ENCODE results near the gene HYLS1. TPM values are rescaled to one million over a fixed set of nuclear protein-coding genes. Genes with fewer than 3 reads are reported as not detected.

The HYLS1 gene
- total RNA-seq, 4 donors from 2014 or later: 0.80 to 6.4 (median 3.4) TPM; not detected in 1

DNA sequence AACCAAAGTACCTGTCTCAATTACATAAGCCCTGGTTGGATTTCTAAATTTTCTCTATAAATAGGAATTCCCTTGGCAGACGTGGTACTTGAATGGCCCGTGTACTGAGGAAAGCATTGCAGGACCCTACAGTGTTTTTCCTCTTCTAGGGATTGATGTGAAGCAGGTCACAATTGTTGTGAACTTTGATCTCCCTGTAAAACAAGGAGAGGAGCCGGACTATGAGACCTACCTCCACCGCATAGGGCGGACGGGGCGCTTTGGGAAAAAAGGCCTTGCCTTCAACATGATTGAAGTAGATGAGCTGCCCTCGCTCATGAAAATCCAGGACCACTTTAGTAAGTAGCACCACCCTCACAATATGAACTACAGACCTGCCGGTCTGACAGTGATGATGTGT is 33.6 kb downstream of the HYLS1 start:
- WGBS, 2 donors (ENCODE audit: low coverage in 1 of 2): 71 to 73% methylated on average over 5 to 9 of the region's 9 CpGs
- H3K4me3 ChIP-seq: no peak overlapping the region
- H3K4me1 ChIP-seq: peaks cover 0 to 32% (median 10%) of the 10 kb centered on the region in 4 donors
- no peaks in the 10 kb centered on the region for H3K9me3 ChIP-seq
- TF ChIP-seq CTCF (IDR thresholded peaks at IDR 0.05): no peak
- intact Hi-C loops (cut with DNase I; ENCODE audit: low total_unique reads) (no loop called here), in situ Hi-C loops (cut with MboI; ENCODE audit: low pct_ligation_motif_present in 1 of 4, low pct_unique_long_range_greater_than_20kb in 1 of 4, low sequenced_read_pairs in 3 of 4) (loop anchor here (5.0 to 10.0 kb wide), 3 partner anchors 274 to 281 kb away; no protein-coding TSS in a partner anchor)
- DNase-seq: peak; percentile 28
- no peak overlapping the region for H3K27ac ChIP-seq
- H3K36me3 ChIP-seq: no peaks in the 10 kb centered on the region
- peaks cover 10% of the 10 kb centered on the region for H3K27me3 ChIP-seq

DNA sequence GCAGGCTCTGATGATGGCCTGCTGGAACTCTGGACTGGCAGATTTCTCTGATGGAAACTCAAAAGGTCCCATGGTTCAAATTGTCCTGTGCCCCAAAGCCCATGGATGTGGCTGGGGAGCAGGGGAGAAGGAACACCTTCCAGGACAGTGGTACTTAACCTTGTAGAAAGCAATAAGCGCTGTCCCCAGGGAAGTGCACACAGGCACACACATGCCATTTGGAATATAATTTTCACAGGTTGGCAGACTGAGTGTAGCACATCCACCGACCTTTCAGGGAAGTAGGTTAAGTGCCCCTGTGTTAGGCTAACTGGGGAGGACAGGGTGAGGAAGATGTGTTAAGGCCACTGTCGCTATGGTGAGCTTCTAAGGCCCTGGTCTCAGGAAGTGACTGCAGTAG is 34.7 kb downstream of the HYLS1 start:
- no peak for DNase-seq
- 84% methylated on average over 3 of the region's 3 CpGs; no CpG with 5 or more reads in 1 of the 2 donors for WGBS, 2 donors (ENCODE audit: low coverage in 1 of 2)

GRCh38 chr11:125923012-125923579 is 35.6 kb downstream of the HYLS1 start:
- H3K4me1 ChIP-seq: peaks cover 0 to 18% (median 4%) of the 10 kb centered on the region in 4 donors
- intact Hi-C loops (cut with DNase I; ENCODE audit: low total_unique reads): loop anchor here (2.0 kb wide), 1 partner anchor 270 kb away; no protein-coding TSS in a partner anchor

More for the DNA sequence above, 34.7 kb downstream of the HYLS1 start:
- H3K27me3 ChIP-seq: peaks cover 15% of the 10 kb centered on the region
- no peak overlapping the region for H3K27ac ChIP-seq
- no peaks in the 10 kb centered on the region for H3K36me3 ChIP-seq
- TF ChIP-seq EP300 (IDR thresholded peaks at IDR 0.05; ENCODE audit: low read depth): no peak
- no peak for TF ChIP-seq CTCF (IDR thresholded peaks at IDR 0.05)
- TF ChIP-seq POLR2AphosphoS5 (IDR thresholded peaks at IDR 0.05): no peak
- TF ChIP-seq POLR2A (IDR thresholded peaks at IDR 0.05): no peak
- no peaks in the 10 kb centered on the region for H3K9me3 ChIP-seq
- no peak overlapping the region for H3K4me3 ChIP-seq
- in situ Hi-C loops (cut with MboI; ENCODE audit: low pct_ligation_motif_present in 1 of 4, low pct_unique_long_range_greater_than_20kb in 1 of 4, low sequenced_read_pairs in 3 of 4): loop anchor here (5.0 to 10.0 kb wide), 3 partner anchors 273 to 280 kb away; no protein-coding TSS in a partner anchor
- peaks cover 0 to 24% (median 5%) of the 10 kb centered on the region in 4 donors for H3K4me1 ChIP-seq
- intact Hi-C loops (cut with DNase I; ENCODE audit: low total_unique reads): loop anchor here (2.0 kb wide), 1 partner anchor 271 kb away; no protein-coding TSS in a partner anchor

DNA sequence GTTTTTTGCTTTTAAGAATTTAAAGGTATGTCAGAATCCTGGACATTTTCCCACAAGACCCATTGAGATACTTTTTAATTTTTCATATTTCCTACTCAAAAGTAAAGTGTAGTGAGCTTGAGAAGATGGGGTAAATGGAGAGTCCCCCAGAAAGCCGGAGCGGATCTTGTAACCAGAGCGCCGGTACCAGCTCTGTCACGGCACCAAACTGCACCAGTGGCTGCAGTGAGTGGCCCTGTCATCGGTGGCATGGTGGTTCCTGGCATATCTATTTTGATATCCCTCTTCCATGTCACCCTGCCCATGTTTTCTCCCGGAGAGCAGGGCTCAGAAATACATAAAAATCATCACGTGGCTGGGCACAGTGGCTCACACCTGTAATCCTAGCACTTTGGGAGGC is 36.2 kb downstream of the HYLS1 start:
- DNase-seq: no peak
- no peaks in the 10 kb centered on the region for H3K9me3 ChIP-seq
- intact Hi-C loops (cut with DNase I; ENCODE audit: low total_unique reads): loop anchor here (2.0 kb wide), 1 partner anchor 269 kb away; no protein-coding TSS in a partner anchor
- H3K4me3 ChIP-seq: no peak overlapping the region
- TF ChIP-seq EP300 (IDR thresholded peaks at IDR 0.05; ENCODE audit: low read depth) (no peak), POLR2AphosphoS5 (IDR thresholded peaks at IDR 0.05) (no peak), POLR2A (IDR thresholded peaks at IDR 0.05) (no peak), CTCF (IDR thresholded peaks at IDR 0.05) (no peak)
- in situ Hi-C loops (cut with MboI; ENCODE audit: low pct_ligation_motif_present in 1 of 4, low pct_unique_long_range_greater_than_20kb in 1 of 4, low sequenced_read_pairs in 3 of 4): loop anchor here (5.0 to 10.0 kb wide), 3 partner anchors 271 to 279 kb away; no protein-coding TSS in a partner anchor
- H3K4me1 ChIP-seq: peaks cover 0 to 18% (median 4%) of the 10 kb centered on the region in 4 donors
- peaks cover 17% of the 10 kb centered on the region for H3K27me3 ChIP-seq
- H3K36me3 ChIP-seq: no peaks in the 10 kb centered on the region
- 87 to 98% methylated on average over 5 to 8 of the region's 8 CpGs for WGBS, 2 donors (ENCODE audit: low coverage in 1 of 2)
- H3K27ac ChIP-seq: no peak overlapping the region

More at GRCh38 chr11:125923012-125923579, 35.6 kb downstream of the HYLS1 start:
- peak; percentile 68 for DNase-seq
- 6 to 13% methylated on average over 8 of the region's 8 CpGs for WGBS, 2 donors (ENCODE audit: low coverage in 1 of 2)
- peaks cover 20% of the 10 kb centered on the region for H3K27me3 ChIP-seq
- no peaks in the 10 kb centered on the region for H3K9me3 ChIP-seq
- H3K27ac ChIP-seq: no peak overlapping the region
- in situ Hi-C loops (cut with MboI; ENCODE audit: low pct_ligation_motif_present in 1 of 4, low pct_unique_long_range_greater_than_20kb in 1 of 4, low sequenced_read_pairs in 3 of 4): loop anchor here (5.0 to 10.0 kb wide), 3 partner anchors 272 to 279 kb away; no protein-coding TSS in a partner anchor
- no peaks in the 10 kb centered on the region for H3K36me3 ChIP-seq
- TF ChIP-seq POLR2A (IDR thresholded peaks at IDR 0.05) (no peak), EP300 (IDR thresholded peaks at IDR 0.05; ENCODE audit: low read depth) (no peak), CTCF (IDR thresholded peaks at IDR 0.05) (peak; percentile 68 to 79 (median 76))
- H3K4me3 ChIP-seq: no peak overlapping the region
